Measurements from ENCODE around the gene BMP3.

BMP3 gene

GRCh38 chr4:81095389-81095788 lies 64.9 kb downstream of the BMP3 start:
- ATAC-seq (ENCODE audit: low read depth) = no peak
- TF ChIP-seq CTCF (IDR thresholded peaks at IDR 0.05; ENCODE audit: poor library complexity, severe bottlenecking) = no peak
- no peaks in the 10 kb centered on the region for H3K36me3 ChIP-seq (ENCODE audit: low read depth)
- no peaks in the 10 kb centered on the region for H3K9me3 ChIP-seq (ENCODE audit: severe bottlenecking)
- H3K27me3 ChIP-seq (ENCODE audit: insufficient read depth, poor library complexity, severe bottlenecking) = no peaks in the 10 kb centered on the region
- no peak overlapping the region for H3K4me3 ChIP-seq (ENCODE audit: severe bottlenecking)
- no peak for DNase-seq (ENCODE audit: low spot score)
- H3K4me1 ChIP-seq (ENCODE audit: insufficient read depth, poor library complexity, severe bottlenecking) = no peaks in the 10 kb centered on the region
- no peak overlapping the region for H3K27ac ChIP-seq (ENCODE audit: poor library complexity, severe bottlenecking)

- DNase-seq (ENCODE audit: low spot score) (no peak), ATAC-seq (ENCODE audit: low read depth) (no peak)
- no peaks in the 10 kb centered on the region for H3K27me3 ChIP-seq (ENCODE audit: insufficient read depth, poor library complexity, severe bottlenecking)
- TF ChIP-seq CTCF (IDR thresholded peaks at IDR 0.05; ENCODE audit: poor library complexity, severe bottlenecking) = no peak
- H3K27ac ChIP-seq (ENCODE audit: poor library complexity, severe bottlenecking) = no peak overlapping the region
- no peaks in the 10 kb centered on the region for H3K36me3 ChIP-seq (ENCODE audit: low read depth)
- no peak overlapping the region for H3K4me3 ChIP-seq (ENCODE audit: severe bottlenecking)
- H3K4me1 ChIP-seq (ENCODE audit: insufficient read depth, poor library complexity, severe bottlenecking) = no peaks in the 10 kb centered on the region
- no peaks in the 10 kb centered on the region for H3K9me3 ChIP-seq (ENCODE audit: severe bottlenecking)
Observed at GRCh38 chr4:81096566-81096965, 66.1 kb downstream of the BMP3 start.

GRCh38 chr4:81102107-81102506 lies 71.6 kb downstream of the BMP3 start:
- no peaks in the 10 kb centered on the region for H3K36me3 ChIP-seq (ENCODE audit: low read depth)
- H3K9me3 ChIP-seq (ENCODE audit: severe bottlenecking) = no peaks in the 10 kb centered on the region
- H3K4me1 ChIP-seq (ENCODE audit: insufficient read depth, poor library complexity, severe bottlenecking) = no peaks in the 10 kb centered on the region
- no peak overlapping the region for H3K4me3 ChIP-seq (ENCODE audit: severe bottlenecking)
- DNase-seq (ENCODE audit: low spot score) = no peak
- TF ChIP-seq CTCF (IDR thresholded peaks at IDR 0.05; ENCODE audit: poor library complexity, severe bottlenecking) = no peak
- H3K27me3 ChIP-seq (ENCODE audit: insufficient read depth, poor library complexity, severe bottlenecking) = no peaks in the 10 kb centered on the region
- no peak for ATAC-seq (ENCODE audit: low read depth)
- no peak overlapping the region for H3K27ac ChIP-seq (ENCODE audit: poor library complexity, severe bottlenecking)

- H3K36me3 ChIP-seq (ENCODE audit: low read depth) = no peaks in the 10 kb centered on the region
- no peaks in the 10 kb centered on the region for H3K4me1 ChIP-seq (ENCODE audit: insufficient read depth, poor library complexity, severe bottlenecking)
- ATAC-seq (ENCODE audit: low read depth) = no peak
- no peak overlapping the region for H3K27ac ChIP-seq (ENCODE audit: poor library complexity, severe bottlenecking)
- TF ChIP-seq CTCF (IDR thresholded peaks at IDR 0.05; ENCODE audit: poor library complexity, severe bottlenecking) = no peak
- no peaks in the 10 kb centered on the region for H3K27me3 ChIP-seq (ENCODE audit: insufficient read depth, poor library complexity, severe bottlenecking)
- no peaks in the 10 kb centered on the region for H3K9me3 ChIP-seq (ENCODE audit: severe bottlenecking)
- DNase-seq (ENCODE audit: low spot score) = no peak
- no peak overlapping the region for H3K4me3 ChIP-seq (ENCODE audit: severe bottlenecking)
Observed at GRCh38 chr4:81106150-81106549, 75.6 kb downstream of the BMP3 start.

Data from RWPE2 (cell line).